HG02610 (cell line): Measurements from ENCODE around the gene SLCO3A1.
"Not testable (repeated sequence)": the region's sequence is repeated elsewhere in the genome, so short reads cannot be mapped to it uniquely, and the experiment has no call there.

Source experiments
- ATAC-seq: cut with Tn5 transposase; IDR thresholded peaks from one replicate; pipeline ENCODE4 v1.9.1; 2021; ENCODE audit warnings: mild to moderate bottlenecking, moderate library complexity; ENCODE audit not compliant: unreplicated experiment

Gene SLCO3A1

DNA sequence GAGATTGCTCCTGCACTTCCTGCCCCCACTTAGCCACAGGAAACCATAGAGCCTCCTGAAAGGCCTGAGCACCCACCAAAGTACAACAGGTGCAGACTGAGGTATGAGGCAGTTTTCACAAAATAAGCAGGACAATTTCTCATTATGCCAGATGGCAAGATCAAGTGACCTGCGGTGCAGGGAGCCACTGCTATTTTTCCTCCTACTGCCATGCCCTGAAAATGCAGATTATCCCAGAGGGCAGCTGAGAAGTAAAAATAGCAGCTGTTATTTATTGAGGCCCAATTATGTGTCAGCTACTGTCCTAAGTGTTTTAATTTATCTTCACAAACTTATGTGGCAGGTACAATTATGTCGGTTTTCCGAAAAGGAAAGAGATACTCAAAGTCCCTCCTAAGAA is 330.6 kb downstream of the SLCO3A1 start:
- ATAC-seq = no peak

GRCh38 chr15:92184679-92185230 is 331.2 kb downstream of the SLCO3A1 start:
- ATAC-seq = no peak

DNA sequence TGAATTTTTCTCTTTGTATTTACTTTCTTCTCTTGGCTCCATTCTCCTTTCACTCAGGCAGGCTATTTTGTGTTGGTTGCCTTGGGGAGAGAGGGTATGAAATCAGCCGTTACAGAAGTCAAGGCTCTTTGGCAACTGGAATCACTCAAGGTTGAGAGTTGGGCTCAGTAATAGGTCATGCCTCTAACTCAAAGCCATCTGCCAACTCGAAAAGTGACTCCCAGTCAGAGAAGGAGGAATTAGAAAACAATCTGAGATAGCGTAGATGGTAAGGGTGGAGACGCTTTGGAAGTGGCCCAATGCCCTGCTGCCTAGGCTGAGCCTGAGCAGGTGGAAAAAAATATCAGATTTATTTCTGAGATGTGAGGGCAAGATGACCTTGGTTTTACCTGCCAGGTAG is 334.5 kb downstream of the SLCO3A1 start:
- ATAC-seq = no peak

DNA sequence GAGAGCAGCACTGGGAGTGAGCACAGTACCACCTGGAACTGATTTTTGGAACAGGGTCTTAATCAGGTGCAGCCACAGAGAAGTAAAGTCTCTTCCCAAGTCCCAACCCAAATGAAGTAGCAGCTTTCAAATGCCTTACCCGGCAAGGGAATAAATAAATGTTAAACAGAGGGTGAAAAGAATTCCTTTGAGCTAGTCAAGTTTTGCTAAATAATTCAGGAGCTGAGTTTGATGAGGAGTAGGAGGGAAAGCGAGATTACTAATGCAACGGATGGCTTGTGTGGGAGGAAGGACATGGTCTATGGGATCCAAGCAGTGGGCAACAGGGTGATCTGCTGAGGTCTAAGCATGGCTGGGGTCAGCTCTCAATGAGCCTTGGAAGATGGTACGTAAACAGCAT is 335.7 kb downstream of the SLCO3A1 start:
- ATAC-seq = no peak

DNA sequence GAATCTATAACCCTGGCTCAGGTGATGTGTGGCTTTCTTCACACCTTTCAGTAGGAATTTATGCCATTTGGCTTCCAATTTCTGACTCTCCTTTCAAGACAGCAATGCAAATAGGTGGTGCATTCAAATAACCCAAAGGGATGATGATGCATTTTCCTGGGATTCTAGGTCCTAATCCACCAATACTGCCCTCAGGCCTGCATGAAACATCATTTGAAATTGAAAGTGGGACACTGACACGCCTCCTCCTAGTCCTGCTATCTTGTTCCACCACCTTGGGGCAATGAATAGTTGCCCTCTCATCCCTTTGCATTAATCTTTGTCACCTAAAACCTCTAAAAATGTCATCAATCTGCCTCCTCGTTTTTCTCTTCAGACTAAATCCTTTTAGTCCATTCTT is 341.7 kb downstream of the SLCO3A1 start:
- no peak for ATAC-seq

GRCh38 chr15:92196342-92196741 is 342.8 kb downstream of the SLCO3A1 start:
- no peak for ATAC-seq

- ATAC-seq = no peak
Observed at GRCh38 chr15:92197746-92198145, 344.2 kb downstream of the SLCO3A1 start.

GRCh38 chr15:92200891-92201290 is 347.4 kb downstream of the SLCO3A1 start:
- no peak for ATAC-seq

GRCh38 chr15:92205255-92205739 is 351.8 kb downstream of the SLCO3A1 start:
- no peak for ATAC-seq

DNA sequence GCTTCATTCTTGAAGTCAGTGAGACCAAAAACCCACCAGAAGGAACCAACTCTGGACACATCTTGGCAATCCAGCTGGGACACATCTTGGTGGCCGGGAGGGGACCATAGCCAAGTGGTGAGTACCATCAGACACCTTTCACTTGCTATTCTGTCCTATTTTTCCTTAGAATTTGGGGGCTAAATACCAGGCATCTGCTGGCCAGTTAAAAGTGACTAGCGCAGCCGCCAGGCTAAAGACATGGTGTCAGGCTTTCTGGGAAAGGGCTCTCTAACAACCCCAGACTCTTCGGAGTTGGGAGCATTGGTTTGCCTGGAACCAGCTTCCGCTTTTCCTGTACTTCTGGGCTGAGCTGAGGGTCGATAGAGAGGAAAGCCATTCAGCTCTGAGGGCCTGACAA is 354.1 kb downstream of the SLCO3A1 start:
- not testable (repeated sequence) for ATAC-seq
